ENCODE measurements around the gene USP6NL.

USP6NL gene

GRCh38 chr10:11430421-11431215 lies 180.8 kb downstream of the USP6NL start:
- Histone ChIP-seq H3K4me1 (ENCODE audit: insufficient read depth, low read length, poor library complexity, severe bottlenecking) (peaks cover 15% of the 10 kb centered on the region), H3K79me2 (ENCODE audit: insufficient read depth, low read length) (no peaks in the 10 kb centered on the region), H3K9me2 (replicated peaks; ENCODE audit: low read depth, low read length) (no peaks in the 10 kb centered on the region), H3K4me3 (ENCODE audit: low read length, poor library complexity, severe bottlenecking) (no peak overlapping the region), H3K36me3 (ENCODE audit: insufficient read depth, low read length) (no peaks in the 10 kb centered on the region), H4K20me1 (ENCODE audit: insufficient read depth, low read length, poor library complexity, severe bottlenecking) (no peaks in the 10 kb centered on the region), H3K4me2 (ENCODE audit: low read depth, low read length, poor library complexity, severe bottlenecking) (no peak overlapping the region), H3K9ac (ENCODE audit: low read depth, low read length, poor library complexity, severe bottlenecking) (no peak overlapping the region), H3F3A (ENCODE audit: low read depth) (no peaks in the 10 kb centered on the region), H3K9me3 (ENCODE audit: insufficient read depth, low read depth, low read length) (peaks cover 9% of the 10 kb centered on the region; the same call in 1 of the 2 replicates), H3K27me3 (ENCODE audit: insufficient read depth, low read length, poor library complexity, severe bottlenecking) (no peaks in the 10 kb centered on the region), H2AFZ (ENCODE audit: low read length) (no peak overlapping the region)
- no peak for TF ChIP-seq EZH2phosphoT487 (IDR thresholded peaks at IDR 0.05; ENCODE audit: borderline replicate concordance)
- TF ChIP-seq CTCF (conservative IDR thresholded peaks at IDR 0.05; ENCODE audit: low read length): no peak

GRCh38 chr10:11429439-11430052 lies 181.9 kb downstream of the USP6NL start:
- H3K79me2 ChIP-seq (ENCODE audit: insufficient read depth, low read length): no peaks in the 10 kb centered on the region
- H3K4me3 ChIP-seq (ENCODE audit: low read length, poor library complexity, severe bottlenecking): no peak overlapping the region
- H3F3A ChIP-seq (ENCODE audit: low read depth): peaks cover 3% of the 10 kb centered on the region; the same call in 1 of the 2 replicates
- no peaks in the 10 kb centered on the region for H4K20me1 ChIP-seq (ENCODE audit: insufficient read depth, low read length, poor library complexity, severe bottlenecking)
- H3K27me3 ChIP-seq (ENCODE audit: insufficient read depth, low read length, poor library complexity, severe bottlenecking): no peaks in the 10 kb centered on the region
- no peak overlapping the region for H3K9ac ChIP-seq (ENCODE audit: low read depth, low read length, poor library complexity, severe bottlenecking)
- no peaks in the 10 kb centered on the region for H3K9me2 ChIP-seq (replicated peaks; ENCODE audit: low read depth, low read length)
- H2AFZ ChIP-seq (ENCODE audit: low read length): no peak overlapping the region
- no peak overlapping the region for H3K4me2 ChIP-seq (ENCODE audit: low read depth, low read length, poor library complexity, severe bottlenecking)
- H3K36me3 ChIP-seq (ENCODE audit: insufficient read depth, low read length): no peaks in the 10 kb centered on the region
- H3K4me1 ChIP-seq (ENCODE audit: insufficient read depth, low read length, poor library complexity, severe bottlenecking): peaks cover 17% of the 10 kb centered on the region
- peaks cover 9% of the 10 kb centered on the region; the same call in 1 of the 2 replicates for H3K9me3 ChIP-seq (ENCODE audit: insufficient read depth, low read depth, low read length)
- TF ChIP-seq CTCF (conservative IDR thresholded peaks at IDR 0.05; ENCODE audit: low read length) (no peak), EZH2phosphoT487 (IDR thresholded peaks at IDR 0.05; ENCODE audit: borderline replicate concordance) (no peak)

- Histone ChIP-seq H3K9me2 (replicated peaks; ENCODE audit: low read depth, low read length) (no peaks in the 10 kb centered on the region), H3K9me3 (ENCODE audit: insufficient read depth, low read depth, low read length) (peaks cover 9% of the 10 kb centered on the region; the same call in 1 of the 2 replicates), H3K4me1 (ENCODE audit: insufficient read depth, low read length, poor library complexity, severe bottlenecking) (peaks cover 21% of the 10 kb centered on the region), H2AFZ (ENCODE audit: low read length) (peak overlapping the region; percentile 82), H3K36me3 (ENCODE audit: insufficient read depth, low read length) (no peaks in the 10 kb centered on the region), H3K4me3 (ENCODE audit: low read length, poor library complexity, severe bottlenecking) (no peak overlapping the region), H3K4me2 (ENCODE audit: low read depth, low read length, poor library complexity, severe bottlenecking) (peak overlapping the region; percentile 25), H3K9ac (ENCODE audit: low read depth, low read length, poor library complexity, severe bottlenecking) (no peak overlapping the region), H4K20me1 (ENCODE audit: insufficient read depth, low read length, poor library complexity, severe bottlenecking) (no peaks in the 10 kb centered on the region), H3K79me2 (ENCODE audit: insufficient read depth, low read length) (no peaks in the 10 kb centered on the region), H3F3A (ENCODE audit: low read depth) (peaks cover 3% of the 10 kb centered on the region; the same call in 1 of the 2 replicates), H3K27me3 (ENCODE audit: insufficient read depth, low read length, poor library complexity, severe bottlenecking) (no peaks in the 10 kb centered on the region)
- no peak for TF ChIP-seq EZH2phosphoT487 (IDR thresholded peaks at IDR 0.05; ENCODE audit: borderline replicate concordance)
- no peak for TF ChIP-seq CTCF (conservative IDR thresholded peaks at IDR 0.05; ENCODE audit: low read length)
Measured at GRCh38 chr10:11425676-11426075, 185.8 kb downstream of the USP6NL start.
